OCI-M2 (cell line): ENCODE results near the gene HMGN3.
A peak's percentile ranks its signal among the peaks of the same experiment; 100 is the strongest.

ENCODE experiments used
- DNase-seq: peaks from one replicate; lab custom pipeline; 2025; ENCODE audit not compliant: unreplicated experiment; lab: John Stamatoyannopoulos, UW

The HMGN3 gene

GRCh38 chr6:79233611-79234149, 802 bp downstream of the HMGN3 start:
- DNase-seq, result peak; percentile 65

- no peak for DNase-seq
Measured at GRCh38 chr6:79232696-79233462, 1.6 kb downstream of the HMGN3 start.

GRCh38 chr6:79231666-79232065, 2.8 kb downstream of the HMGN3 start:
- no peak for DNase-seq

GRCh38 chr6:79231101-79231500, 3.4 kb downstream of the HMGN3 start:
- DNase-seq, result no peak

- no peak for DNase-seq
Measured at GRCh38 chr6:79230149-79230548, 4.3 kb downstream of the HMGN3 start.

GRCh38 chr6:79227445-79227844, 7.0 kb downstream of the HMGN3 start:
- no peak for DNase-seq

GRCh38 chr6:79226660-79227059, 7.8 kb downstream of the HMGN3 start:
- DNase-seq, result no peak

GRCh38 chr6:79225717-79226599, 8.5 kb downstream of the HMGN3 start:
- DNase-seq, result no peak

- DNase-seq, result no peak
Measured at GRCh38 chr6:79223611-79224404, 10.7 kb downstream of the HMGN3 start.

GRCh38 chr6:79215213-79215824, 19.2 kb downstream of the HMGN3 start:
- DNase-seq, result no peak

- DNase-seq, result no peak
Measured at GRCh38 chr6:79212859-79213258, 21.6 kb downstream of the HMGN3 start.

GRCh38 chr6:79208816-79209215, 25.7 kb downstream of the HMGN3 start:
- DNase-seq, result no peak

GRCh38 chr6:79203753-79204253, 30.7 kb downstream of the HMGN3 start:
- DNase-seq, result no peak

- DNase-seq, result no peak
Measured at GRCh38 chr6:79202556-79202955, 31.9 kb downstream of the HMGN3 start.

- DNase-seq, result no peak
Measured at GRCh38 chr6:79201983-79202382, 32.5 kb downstream of the HMGN3 start.

- no peak for DNase-seq
Measured at GRCh38 chr6:79201143-79201542, 33.3 kb downstream of the HMGN3 start.

- no peak for DNase-seq
Measured at GRCh38 chr6:79196912-79197311, 37.6 kb downstream of the HMGN3 start.

GRCh38 chr6:79193971-79194370, 40.5 kb downstream of the HMGN3 start:
- DNase-seq, result no peak

- no peak for DNase-seq
Measured at GRCh38 chr6:79189760-79190350, 44.6 kb downstream of the HMGN3 start.

- DNase-seq, result no peak
Measured at GRCh38 chr6:79188885-79189480, 45.5 kb downstream of the HMGN3 start.
